Stimulated activated CD8-positive, alpha-beta memory T cell treated with anti-CD3 and anti-CD28 coated beads, Interleukin-7, amount 100 ng/mL, for 24 hours (primary cell): ENCODE results near the gene PRMT9.

Experiments used
- DNase-seq: peaks from one replicate; pipeline ENCODE4 v3.0.0-alpha.2; 2020; ENCODE audit warnings: low read depth

PRMT9 gene

GRCh38 chr4:147683717-147684700 lies at the start of gene PRMT9:
PRMT9 (minus strand) TSS chr4:147684163; CDS start chr4:147683987, 176 bp downstream.
- DNase-seq: peak; percentile 73

GRCh38 chr4:147732518-147733235 lies 48.7 kb upstream of the PRMT9 start:
- no peak for DNase-seq

GRCh38 chr4:147731580-147732517 lies 47.9 kb upstream of the PRMT9 start, which contains the start of gene ARHGAP10:
ARHGAP10 (plus strand) TSS chr4:147732088; CDS start chr4:147732302, 214 bp downstream.
- peak; percentile 33 for DNase-seq

GRCh38 chr4:147730333-147730732 lies 46.4 kb upstream of the PRMT9 start:
- DNase-seq: no peak

GRCh38 chr4:147727476-147728028 lies 43.6 kb upstream of the PRMT9 start:
- no peak for DNase-seq

- DNase-seq: no peak
These were observed 41.7 kb upstream of the PRMT9 start for GRCh38 chr4:147725673-147726072.

- DNase-seq: no peak
These were observed 40.7 kb upstream of the PRMT9 start for GRCh38 chr4:147724468-147725201.

- DNase-seq: no peak
These were observed 39.4 kb upstream of the PRMT9 start for GRCh38 chr4:147723326-147723725.

GRCh38 chr4:147717878-147718277 lies 33.9 kb upstream of the PRMT9 start:
- no peak for DNase-seq

- no peak for DNase-seq
These were observed 30.8 kb upstream of the PRMT9 start for GRCh38 chr4:147714575-147715401.

- no peak for DNase-seq
These were observed 26.0 kb upstream of the PRMT9 start for GRCh38 chr4:147709999-147710398.

- DNase-seq: no peak
These were observed 24.1 kb upstream of the PRMT9 start for GRCh38 chr4:147707892-147708672.

GRCh38 chr4:147704846-147705245 lies 20.9 kb upstream of the PRMT9 start:
- no peak for DNase-seq

GRCh38 chr4:147696866-147697265 lies 12.9 kb upstream of the PRMT9 start:
- no peak for DNase-seq

GRCh38 chr4:147693218-147693617 lies 9.3 kb upstream of the PRMT9 start:
- DNase-seq: no peak

GRCh38 chr4:147691820-147692219 lies 7.9 kb upstream of the PRMT9 start:
- no peak for DNase-seq

- no peak for DNase-seq
These were observed 5.1 kb upstream of the PRMT9 start for GRCh38 chr4:147689067-147689466.

- no peak for DNase-seq
These were observed 773 bp downstream of the PRMT9 start for GRCh38 chr4:147683188-147683591.

GRCh38 chr4:147682755-147683154 lies 1.2 kb downstream of the PRMT9 start:
- no peak for DNase-seq
